GM12892 (cell line): Measurements from ENCODE around the gene VAV2.
A peak's percentile ranks its signal among the peaks of the same experiment; 100 is the strongest.

Experiments used
- DNase-seq: peaks from one replicate; pipeline ENCODE4 v3.0.0; 2011; ENCODE audit not compliant: insufficient read length
- FAIRE-seq: peaks from 2 replicates; lab custom pipeline; 2011; peaks lifted over from hg19 to GRCh38; lab: Jason Lieb, UNC
- POLR2A ChIP-seq: IDR thresholded peaks from 2 replicates; pipeline ENCODE4 v1.6.1; 2011; ENCODE audit warnings: low read depth, low read length, control low read depth
- POLR2AphosphoS5 ChIP-seq: IDR thresholded peaks from 2 replicates; pipeline ENCODE4 v1.6.1; 2011; ENCODE audit warnings: low read depth, low read length, control low read depth
- TAF1 ChIP-seq: IDR thresholded peaks from 2 replicates; pipeline ENCODE4 v1.6.1; 2011; ENCODE audit warnings: low read depth, mild to moderate bottlenecking, control low read depth, low read length, borderline replicate concordance

The VAV2 gene

DNA sequence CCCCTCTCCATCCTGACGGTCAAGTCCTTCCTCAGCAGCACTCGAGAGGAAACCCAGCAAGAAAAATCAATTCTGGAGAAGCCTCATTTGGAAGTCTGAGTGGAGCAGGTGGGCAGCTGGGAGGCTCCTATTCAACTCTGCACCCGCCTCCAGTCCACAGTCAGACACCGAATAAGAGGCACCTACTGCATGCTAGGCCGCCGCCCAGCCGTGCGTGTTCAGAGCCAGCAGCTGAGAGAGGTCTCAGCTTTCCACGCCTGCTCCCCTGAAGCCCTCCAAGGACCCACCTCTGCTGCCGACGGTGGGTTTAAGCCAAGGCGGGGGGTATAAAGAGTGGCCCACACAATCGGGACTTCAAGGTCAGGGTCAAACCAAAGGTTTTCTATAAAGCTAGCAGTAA, 41.9 kb downstream of the VAV2 start:
- FAIRE-seq (no peak), DNase-seq (no peak)
- no peak for TF ChIP-seq POLR2AphosphoS5
- no peak for TF ChIP-seq TAF1
- no peak for TF ChIP-seq POLR2A

DNA sequence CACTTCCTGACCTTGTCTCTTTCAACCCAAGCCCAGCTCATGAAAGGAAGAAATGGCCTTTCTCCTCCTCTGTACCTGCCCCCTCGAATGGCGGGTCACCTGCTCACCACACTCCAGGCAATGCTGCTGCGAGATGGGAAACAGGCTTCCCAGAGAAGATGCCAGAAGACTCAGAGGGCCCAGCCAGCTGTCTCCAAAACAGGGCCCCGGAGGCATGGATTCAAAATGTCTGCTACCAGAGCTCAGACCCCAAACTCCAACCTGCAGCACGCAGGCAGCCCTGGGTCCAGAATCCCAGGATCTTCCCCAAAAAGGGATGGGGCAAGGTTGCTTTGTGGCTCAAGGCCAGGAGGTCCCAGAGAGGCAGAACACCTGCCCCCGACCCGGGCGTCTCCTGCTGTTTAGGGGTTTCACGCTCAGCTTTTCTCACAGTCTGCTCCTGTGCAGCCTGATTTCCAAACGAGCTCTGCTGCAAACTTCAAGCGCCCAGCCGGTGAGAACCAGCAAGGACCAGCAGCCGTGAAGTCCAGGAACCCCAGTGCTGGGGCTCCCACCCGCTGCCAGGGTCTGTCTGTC, 42.5 kb downstream of the VAV2 start:
- TF ChIP-seq TAF1 (no peak), POLR2A (no peak), POLR2AphosphoS5 (no peak)
- DNase-seq (no peak), FAIRE-seq (no peak)

GRCh38 chr9:133948561-133949485, 43.3 kb downstream of the VAV2 start:
- DNase-seq (no peak), FAIRE-seq (no peak)
- TF ChIP-seq POLR2AphosphoS5 (no peak), TAF1 (no peak), POLR2A (no peak)

DNA sequence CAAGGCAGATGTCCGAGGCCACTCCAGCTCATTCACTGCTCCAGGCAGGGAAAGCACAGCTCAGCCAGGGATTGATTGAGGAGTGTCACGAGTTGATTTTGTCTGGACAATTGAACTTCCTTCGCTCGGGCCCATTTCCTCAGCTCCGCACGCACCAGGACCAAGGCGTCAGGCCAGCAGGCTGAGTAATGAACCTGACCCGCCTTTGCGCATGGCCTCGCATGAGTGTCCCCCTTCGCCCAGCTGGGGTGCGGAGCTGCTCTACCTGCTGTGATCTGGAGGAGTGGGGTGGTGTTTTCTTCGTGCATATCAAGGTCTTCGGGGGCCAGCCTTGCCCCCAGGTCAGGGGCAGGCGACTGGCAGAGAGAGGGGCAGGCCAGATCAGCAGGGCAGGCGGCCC, 44.0 kb downstream of the VAV2 start:
- FAIRE-seq (no peak), DNase-seq (no peak)
- no peak for TF ChIP-seq POLR2AphosphoS5
- no peak for TF ChIP-seq POLR2A
- TF ChIP-seq TAF1 = no peak

GRCh38 chr9:133946840-133947486, 45.2 kb downstream of the VAV2 start:
- TF ChIP-seq TAF1 (no peak), POLR2AphosphoS5 (no peak), POLR2A (no peak)

DNA sequence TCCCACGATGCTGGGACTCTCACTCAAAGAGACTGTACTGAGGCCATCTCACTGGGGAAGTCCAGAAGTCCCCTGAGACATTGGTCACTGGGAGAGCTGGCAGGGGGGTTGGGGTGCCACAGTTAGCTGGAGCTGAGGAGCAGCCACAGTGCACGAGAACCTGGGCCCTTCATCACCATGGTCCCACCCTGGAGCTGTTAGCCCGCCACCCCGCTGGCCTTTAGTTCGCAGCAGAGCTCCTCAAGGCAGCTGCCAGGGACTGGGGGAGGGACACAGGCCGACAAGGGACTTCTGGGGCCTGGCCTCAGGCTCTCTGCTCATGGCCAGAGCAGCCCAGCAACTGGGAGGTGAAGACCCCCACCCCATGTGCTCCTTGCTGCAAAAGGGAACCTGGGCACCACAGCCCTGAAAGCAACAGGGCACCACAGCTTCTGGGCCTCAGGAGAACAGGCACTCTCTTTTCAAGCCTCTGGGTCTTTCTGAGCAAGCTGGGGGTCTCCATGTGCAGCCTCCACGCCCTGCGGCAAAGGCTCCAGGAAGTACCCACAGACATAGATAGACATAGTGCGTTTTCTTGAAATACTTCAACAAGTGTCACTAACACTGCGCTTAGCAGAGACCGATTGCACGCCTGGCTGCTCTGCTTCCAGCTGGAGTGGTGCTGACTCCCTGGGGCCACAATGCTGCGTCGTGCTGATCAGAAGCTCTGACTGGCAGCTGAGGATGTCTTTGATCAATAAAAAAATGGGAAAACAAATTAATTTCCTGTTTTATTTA, 46.0 kb downstream of the VAV2 start:
- FAIRE-seq = peak; percentile 99
- TF ChIP-seq POLR2AphosphoS5 = no peak
- no peak for DNase-seq

More at GRCh38 chr9:133946840-133947486, 45.2 kb downstream of the VAV2 start:
- DNase-seq = no peak
- FAIRE-seq = peak; percentile 38

DNA sequence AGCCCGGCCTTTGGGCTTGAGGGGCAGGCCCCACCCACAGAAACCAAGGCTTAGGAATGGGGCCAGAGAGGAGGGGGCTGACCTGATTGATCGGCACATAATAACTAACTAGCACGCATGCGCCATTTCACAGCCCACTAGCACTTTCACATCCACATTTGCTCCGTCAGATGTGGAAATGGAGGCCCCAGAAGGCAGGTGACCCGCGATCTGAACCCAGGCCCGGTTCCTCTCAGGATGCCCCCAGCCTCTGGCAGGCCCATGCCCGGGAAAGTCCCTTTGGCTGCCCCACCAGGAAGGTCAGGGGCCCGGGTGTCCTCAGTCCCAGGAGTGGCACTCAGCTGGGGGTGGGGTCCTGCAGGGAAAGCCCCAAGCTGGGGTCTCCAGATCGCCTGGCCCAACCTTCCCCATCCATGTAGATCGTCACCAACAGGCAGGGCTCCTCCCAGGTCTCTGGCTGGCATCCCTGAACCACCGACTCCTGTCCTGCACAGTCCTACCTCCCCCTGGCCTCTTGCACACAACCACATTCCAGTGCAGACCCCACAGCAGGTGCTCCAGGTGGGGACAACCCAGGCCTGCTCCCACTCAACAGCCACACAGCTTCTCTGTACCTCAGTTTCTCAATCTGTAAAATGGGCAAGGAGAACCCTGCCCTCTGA, 46.7 kb downstream of the VAV2 start:
- peak; percentile 99 for FAIRE-seq
- DNase-seq = peak; percentile 78
- TF ChIP-seq POLR2A (0 out of 2 replicates have a peak, but pooled peaks have one; percentile 28), POLR2AphosphoS5 (no peak)

- TF ChIP-seq POLR2AphosphoS5 = no peak
- no peak for TF ChIP-seq POLR2A
- TF ChIP-seq TAF1 = no peak
- no peak for DNase-seq
Measured at GRCh38 chr9:133944746-133945135, 47.4 kb downstream of the VAV2 start.

GRCh38 chr9:133943781-133944745, 48.1 kb downstream of the VAV2 start:
- peak; percentile 5 for FAIRE-seq
- no peak for DNase-seq
- TF ChIP-seq TAF1 = no peak
- no peak for TF ChIP-seq POLR2AphosphoS5
- TF ChIP-seq POLR2A = no peak

More at GRCh38 chr9:133944746-133945135, 47.4 kb downstream of the VAV2 start:
- FAIRE-seq = no peak

DNA sequence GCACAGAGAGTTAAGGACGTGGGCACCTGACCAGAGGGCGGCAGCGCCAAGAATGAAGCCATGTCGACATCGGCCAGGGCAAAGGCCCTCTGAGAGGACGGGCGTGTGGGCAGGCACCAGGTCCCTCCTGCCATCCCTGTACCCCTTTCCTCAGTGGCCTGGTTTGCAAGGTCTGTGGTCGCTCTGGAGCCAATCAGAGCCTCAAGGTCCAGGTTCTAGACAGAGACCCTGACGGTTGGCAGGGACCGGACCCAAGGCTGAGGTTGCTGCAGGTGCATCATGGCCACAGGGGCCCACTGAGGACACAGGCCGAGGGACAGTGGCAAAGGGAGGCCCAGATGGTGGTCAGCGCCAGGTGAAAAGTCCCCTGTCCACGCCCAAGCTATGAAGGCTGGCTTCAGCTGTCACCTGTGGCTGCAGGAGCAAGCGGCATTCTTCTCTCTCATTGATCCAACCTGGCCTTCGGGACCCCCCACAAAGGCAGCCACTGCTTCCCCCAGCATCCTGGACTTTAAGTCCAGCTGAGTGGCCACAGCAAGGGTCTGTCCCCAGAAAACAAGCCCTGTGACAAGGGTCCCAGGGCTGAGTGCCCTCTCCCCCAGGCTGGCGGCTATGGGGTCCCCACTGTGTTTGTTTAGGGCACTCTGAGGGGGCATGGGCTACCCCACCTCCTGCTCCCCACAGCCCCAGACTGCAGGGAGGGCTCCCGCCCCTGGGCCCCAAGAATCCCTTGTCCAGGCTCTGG, 48.9 kb downstream of the VAV2 start:
- DNase-seq (no peak), FAIRE-seq (no peak)
- TF ChIP-seq POLR2AphosphoS5 = no peak
- no peak for TF ChIP-seq POLR2A
- TF ChIP-seq TAF1 = no peak
